NCI-H1436 (cell line): ENCODE data around the gene FAM98C.

ENCODE experiments used
- DNase-seq: peaks from one replicate; lab custom pipeline; 2025; lab: John Stamatoyannopoulos, UW

Gene FAM98C

DNA sequence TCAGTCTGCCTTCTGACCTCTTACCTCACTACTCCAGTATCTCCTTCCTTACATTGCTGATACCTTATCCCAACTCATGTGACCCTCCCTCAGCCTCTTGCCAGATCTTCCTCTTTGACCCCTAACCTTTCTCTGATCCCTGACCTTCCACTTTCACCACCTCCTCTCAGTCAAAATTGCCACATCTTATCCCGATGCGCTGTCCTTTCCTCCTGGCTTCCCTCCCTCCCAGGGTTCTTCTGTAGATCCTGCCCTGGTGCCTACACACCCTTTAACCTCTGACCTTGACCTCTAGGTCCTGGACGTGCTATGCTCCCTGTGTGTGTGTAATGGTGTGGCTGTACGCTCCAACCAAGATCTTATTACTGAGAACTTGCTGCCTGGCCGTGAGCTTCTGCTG is 54.3 kb downstream of the FAM98C start:
- no peak for DNase-seq

DNA sequence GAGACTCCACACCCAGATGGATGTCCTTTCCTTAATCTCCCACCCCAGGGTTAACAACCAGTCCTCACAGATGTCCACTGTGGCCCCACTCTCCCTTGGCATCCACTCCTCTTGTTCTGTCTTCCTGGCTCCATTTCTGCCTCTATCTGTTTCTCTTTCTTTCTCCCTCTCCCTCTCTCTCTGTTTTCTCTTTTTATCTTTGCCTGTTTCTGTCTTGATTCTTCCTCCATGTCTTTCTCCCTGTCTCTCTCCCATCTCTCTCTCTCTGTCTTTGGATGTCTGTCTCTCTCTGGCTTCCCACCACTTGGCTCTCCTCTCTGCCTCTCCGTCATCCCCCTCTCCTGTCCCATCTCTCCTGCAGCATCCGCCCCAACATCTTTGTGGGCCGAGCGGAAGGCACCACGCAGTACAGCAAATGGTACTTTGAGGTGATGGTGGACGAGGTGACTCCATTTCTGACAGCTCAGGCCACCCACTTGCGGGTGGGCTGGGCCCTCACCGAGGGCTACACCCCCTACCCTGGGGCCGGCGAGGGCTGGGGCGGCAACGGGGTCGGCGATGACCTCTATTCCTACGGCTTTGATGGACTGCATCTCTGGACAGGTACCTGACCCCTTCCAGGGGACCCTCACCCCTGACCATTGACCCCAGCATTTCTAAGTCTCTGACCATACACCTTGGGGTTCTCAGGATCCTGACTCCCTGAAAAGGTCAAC is 55.0 kb downstream of the FAM98C start:
- no peak for DNase-seq
